ENCODE measurements around the gene RBMS3.

The RBMS3 gene

GRCh38 chr3:29731050-29731449 lies 450.2 kb downstream of the RBMS3 start:
- no peak for DNase-seq (ENCODE audit: low spot score)

GRCh38 chr3:29741231-29741630 lies 460.4 kb downstream of the RBMS3 start:
- DNase-seq (ENCODE audit: low spot score) = no peak

- no peak for DNase-seq (ENCODE audit: low spot score)
These were observed 464.5 kb downstream of the RBMS3 start for GRCh38 chr3:29745232-29745870.

- no peak for DNase-seq (ENCODE audit: low spot score)
These were observed 465.4 kb downstream of the RBMS3 start for GRCh38 chr3:29746163-29746760.

- no peak for DNase-seq (ENCODE audit: low spot score)
These were observed 467.1 kb downstream of the RBMS3 start for GRCh38 chr3:29747991-29748390.

- DNase-seq (ENCODE audit: low spot score) = no peak
These were observed 470.9 kb downstream of the RBMS3 start for GRCh38 chr3:29751647-29752314.

- no peak for DNase-seq (ENCODE audit: low spot score)
These were observed 473.5 kb downstream of the RBMS3 start for GRCh38 chr3:29754346-29754745.

- no peak for DNase-seq (ENCODE audit: low spot score)
These were observed 474.5 kb downstream of the RBMS3 start for GRCh38 chr3:29755416-29755815.

GRCh38 chr3:29757054-29757777 lies 476.3 kb downstream of the RBMS3 start:
- no peak for DNase-seq (ENCODE audit: low spot score)

- DNase-seq (ENCODE audit: low spot score) = no peak
These were observed 477.2 kb downstream of the RBMS3 start for GRCh38 chr3:29758108-29758433.

- no peak for DNase-seq (ENCODE audit: low spot score)
These were observed 477.8 kb downstream of the RBMS3 start for GRCh38 chr3:29758434-29759322.

- no peak for DNase-seq (ENCODE audit: low spot score)
These were observed 478.7 kb downstream of the RBMS3 start for GRCh38 chr3:29759411-29760225.

- DNase-seq (ENCODE audit: low spot score) = no peak
These were observed 479.4 kb downstream of the RBMS3 start for GRCh38 chr3:29760226-29760685.

- no peak for DNase-seq (ENCODE audit: low spot score)
These were observed 480.6 kb downstream of the RBMS3 start for GRCh38 chr3:29761517-29761916.

GRCh38 chr3:29763115-29763514 lies 482.2 kb downstream of the RBMS3 start:
- DNase-seq (ENCODE audit: low spot score) = no peak

- no peak for DNase-seq (ENCODE audit: low spot score)
These were observed 483.2 kb downstream of the RBMS3 start for GRCh38 chr3:29764041-29764440.

- no peak for DNase-seq (ENCODE audit: low spot score)
These were observed 483.9 kb downstream of the RBMS3 start for GRCh38 chr3:29764603-29765254.

GRCh38 chr3:29771602-29772001 lies 490.7 kb downstream of the RBMS3 start:
- no peak for DNase-seq (ENCODE audit: low spot score)

GRCh38 chr3:29772436-29772835 lies 491.6 kb downstream of the RBMS3 start:
- DNase-seq (ENCODE audit: low spot score) = no peak

GRCh38 chr3:29773481-29773880 lies 492.6 kb downstream of the RBMS3 start:
- no peak for DNase-seq (ENCODE audit: low spot score)

Data from hepatic stellate cell (primary cell).